ENCODE measurements around the gene NOTCH2. TPM values are rescaled to one million over a fixed set of nuclear protein-coding genes. Genes with fewer than 3 reads are reported as not detected.

The NOTCH2 gene
- total and polyA plus RNA-seq, 2 experiments from 2014 or later: 8.5 to 56.6 TPM

GRCh38 chr1:119893827-119894700 lies 175.4 kb downstream of the NOTCH2 start:
- no peaks in the 10 kb centered on the region for H3K4me1 ChIP-seq (ENCODE audit: insufficient read depth)
- H3K27me3 ChIP-seq (ENCODE audit: insufficient read depth): no peaks in the 10 kb centered on the region; the same call in 1 of the 2 replicates
- no peak overlapping the region for H3K27ac ChIP-seq (ENCODE audit: low read depth)
- Mint-ChIP-seq H3K36me3 (ENCODE audit: low read depth) (no peaks in the 10 kb centered on the region), H3K9me3 (no peaks in the 10 kb centered on the region; the same call in 2 of the 3 replicates), H3K27me3 (ENCODE audit: insufficient read depth, low read depth, poor library complexity) (peaks cover 7% of the 10 kb centered on the region), H3K4me1 (peaks cover 2% of the 10 kb centered on the region; the same call in 1 of the 3 replicates), H3K4me3 (no peak overlapping the region), H3K27ac (no peak overlapping the region)
- no peak overlapping the region for H2AFZ ChIP-seq
- no peaks in the 10 kb centered on the region for H3K79me2 ChIP-seq (replicated peaks; ENCODE audit: insufficient read depth)
- no peaks in the 10 kb centered on the region for H3K36me3 ChIP-seq (ENCODE audit: insufficient read depth)
- no peak overlapping the region for H3K4me2 ChIP-seq
- DNase-seq (ENCODE audit: low spot score): no peak
- no peak for ATAC-seq
- no peaks in the 10 kb centered on the region for H3F3A ChIP-seq (replicated peaks; ENCODE audit: low read depth)
- H4K20me1 ChIP-seq (replicated peaks; ENCODE audit: insufficient read depth): no peaks in the 10 kb centered on the region
- no peak overlapping the region for H3K4me3 ChIP-seq
- no peaks in the 10 kb centered on the region for H3K9me2 ChIP-seq (ENCODE audit: insufficient read depth)
- TF ChIP-seq, protein P1, sequence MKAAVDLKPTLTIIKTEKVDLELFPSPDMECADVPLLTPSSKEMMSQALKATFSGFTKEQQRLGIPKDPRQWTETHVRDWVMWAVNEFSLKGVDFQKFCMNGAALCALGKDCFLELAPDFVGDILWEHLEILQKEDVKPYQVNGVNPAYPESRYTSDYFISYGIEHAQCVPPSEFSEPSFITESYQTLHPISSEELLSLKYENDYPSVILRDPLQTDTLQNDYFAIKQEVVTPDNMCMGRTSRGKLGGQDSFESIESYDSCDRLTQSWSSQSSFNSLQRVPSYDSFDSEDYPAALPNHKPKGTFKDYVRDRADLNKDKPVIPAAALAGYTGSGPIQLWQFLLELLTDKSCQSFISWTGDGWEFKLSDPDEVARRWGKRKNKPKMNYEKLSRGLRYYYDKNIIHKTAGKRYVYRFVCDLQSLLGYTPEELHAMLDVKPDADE (IDR thresholded peaks at IDR 0.05): no peak
- no peak for TF ChIP-seq CTCF (conservative IDR thresholded peaks at IDR 0.05; ENCODE audit: low read depth in 2 of 2)

DNA sequence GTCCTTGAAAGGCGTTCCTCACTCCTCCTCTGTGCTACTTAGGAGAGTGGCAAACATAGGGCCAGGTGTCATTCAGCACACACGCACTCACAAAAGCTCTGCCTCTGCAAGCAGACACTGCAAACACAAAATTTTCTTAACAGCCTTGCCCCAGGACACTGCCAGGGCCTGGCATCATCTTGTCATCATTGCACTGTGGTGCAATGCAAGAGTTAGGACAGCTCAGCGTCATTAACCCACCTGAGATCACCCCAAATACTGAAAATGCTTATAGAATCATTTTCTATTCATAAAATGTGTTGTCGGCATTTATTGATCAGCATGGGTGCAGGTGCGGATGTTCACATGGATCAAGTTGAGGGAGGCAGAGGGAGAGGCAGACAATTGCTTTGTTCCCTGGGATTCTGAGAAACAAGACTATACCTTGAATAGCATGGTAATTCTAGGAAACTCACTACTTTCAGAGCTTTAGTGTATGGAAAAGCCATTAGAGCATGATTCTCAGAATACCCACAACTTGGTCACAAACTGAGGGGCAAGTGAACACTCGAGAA lies 176.1 kb downstream of the NOTCH2 start:
- Histone ChIP-seq H3K27me3 (ENCODE audit: insufficient read depth) (no peaks in the 10 kb centered on the region; the same call in 1 of the 2 replicates), H3F3A (replicated peaks; ENCODE audit: low read depth) (no peaks in the 10 kb centered on the region), H3K4me1 (ENCODE audit: insufficient read depth) (no peaks in the 10 kb centered on the region), H2AFZ (no peak overlapping the region), H3K9me2 (ENCODE audit: insufficient read depth) (no peaks in the 10 kb centered on the region), H4K20me1 (replicated peaks; ENCODE audit: insufficient read depth) (no peaks in the 10 kb centered on the region), H3K4me3 (no peak overlapping the region), H3K36me3 (ENCODE audit: insufficient read depth) (no peaks in the 10 kb centered on the region), H3K4me2 (no peak overlapping the region), H3K79me2 (replicated peaks; ENCODE audit: insufficient read depth) (no peaks in the 10 kb centered on the region), H3K27ac (ENCODE audit: low read depth) (no peak overlapping the region)
- Mint-ChIP-seq H3K36me3 (ENCODE audit: low read depth) (no peaks in the 10 kb centered on the region), H3K9me3 (no peaks in the 10 kb centered on the region; the same call in 2 of the 3 replicates), H3K27me3 (ENCODE audit: insufficient read depth, low read depth, poor library complexity) (peaks cover 7% of the 10 kb centered on the region), H3K4me3 (no peak overlapping the region), H3K27ac (no peak overlapping the region), H3K4me1 (peaks cover 2% of the 10 kb centered on the region; the same call in 1 of the 3 replicates)
- no peak for DNase-seq (ENCODE audit: low spot score)
- no peak for ATAC-seq
- TF ChIP-seq, protein P2, sequence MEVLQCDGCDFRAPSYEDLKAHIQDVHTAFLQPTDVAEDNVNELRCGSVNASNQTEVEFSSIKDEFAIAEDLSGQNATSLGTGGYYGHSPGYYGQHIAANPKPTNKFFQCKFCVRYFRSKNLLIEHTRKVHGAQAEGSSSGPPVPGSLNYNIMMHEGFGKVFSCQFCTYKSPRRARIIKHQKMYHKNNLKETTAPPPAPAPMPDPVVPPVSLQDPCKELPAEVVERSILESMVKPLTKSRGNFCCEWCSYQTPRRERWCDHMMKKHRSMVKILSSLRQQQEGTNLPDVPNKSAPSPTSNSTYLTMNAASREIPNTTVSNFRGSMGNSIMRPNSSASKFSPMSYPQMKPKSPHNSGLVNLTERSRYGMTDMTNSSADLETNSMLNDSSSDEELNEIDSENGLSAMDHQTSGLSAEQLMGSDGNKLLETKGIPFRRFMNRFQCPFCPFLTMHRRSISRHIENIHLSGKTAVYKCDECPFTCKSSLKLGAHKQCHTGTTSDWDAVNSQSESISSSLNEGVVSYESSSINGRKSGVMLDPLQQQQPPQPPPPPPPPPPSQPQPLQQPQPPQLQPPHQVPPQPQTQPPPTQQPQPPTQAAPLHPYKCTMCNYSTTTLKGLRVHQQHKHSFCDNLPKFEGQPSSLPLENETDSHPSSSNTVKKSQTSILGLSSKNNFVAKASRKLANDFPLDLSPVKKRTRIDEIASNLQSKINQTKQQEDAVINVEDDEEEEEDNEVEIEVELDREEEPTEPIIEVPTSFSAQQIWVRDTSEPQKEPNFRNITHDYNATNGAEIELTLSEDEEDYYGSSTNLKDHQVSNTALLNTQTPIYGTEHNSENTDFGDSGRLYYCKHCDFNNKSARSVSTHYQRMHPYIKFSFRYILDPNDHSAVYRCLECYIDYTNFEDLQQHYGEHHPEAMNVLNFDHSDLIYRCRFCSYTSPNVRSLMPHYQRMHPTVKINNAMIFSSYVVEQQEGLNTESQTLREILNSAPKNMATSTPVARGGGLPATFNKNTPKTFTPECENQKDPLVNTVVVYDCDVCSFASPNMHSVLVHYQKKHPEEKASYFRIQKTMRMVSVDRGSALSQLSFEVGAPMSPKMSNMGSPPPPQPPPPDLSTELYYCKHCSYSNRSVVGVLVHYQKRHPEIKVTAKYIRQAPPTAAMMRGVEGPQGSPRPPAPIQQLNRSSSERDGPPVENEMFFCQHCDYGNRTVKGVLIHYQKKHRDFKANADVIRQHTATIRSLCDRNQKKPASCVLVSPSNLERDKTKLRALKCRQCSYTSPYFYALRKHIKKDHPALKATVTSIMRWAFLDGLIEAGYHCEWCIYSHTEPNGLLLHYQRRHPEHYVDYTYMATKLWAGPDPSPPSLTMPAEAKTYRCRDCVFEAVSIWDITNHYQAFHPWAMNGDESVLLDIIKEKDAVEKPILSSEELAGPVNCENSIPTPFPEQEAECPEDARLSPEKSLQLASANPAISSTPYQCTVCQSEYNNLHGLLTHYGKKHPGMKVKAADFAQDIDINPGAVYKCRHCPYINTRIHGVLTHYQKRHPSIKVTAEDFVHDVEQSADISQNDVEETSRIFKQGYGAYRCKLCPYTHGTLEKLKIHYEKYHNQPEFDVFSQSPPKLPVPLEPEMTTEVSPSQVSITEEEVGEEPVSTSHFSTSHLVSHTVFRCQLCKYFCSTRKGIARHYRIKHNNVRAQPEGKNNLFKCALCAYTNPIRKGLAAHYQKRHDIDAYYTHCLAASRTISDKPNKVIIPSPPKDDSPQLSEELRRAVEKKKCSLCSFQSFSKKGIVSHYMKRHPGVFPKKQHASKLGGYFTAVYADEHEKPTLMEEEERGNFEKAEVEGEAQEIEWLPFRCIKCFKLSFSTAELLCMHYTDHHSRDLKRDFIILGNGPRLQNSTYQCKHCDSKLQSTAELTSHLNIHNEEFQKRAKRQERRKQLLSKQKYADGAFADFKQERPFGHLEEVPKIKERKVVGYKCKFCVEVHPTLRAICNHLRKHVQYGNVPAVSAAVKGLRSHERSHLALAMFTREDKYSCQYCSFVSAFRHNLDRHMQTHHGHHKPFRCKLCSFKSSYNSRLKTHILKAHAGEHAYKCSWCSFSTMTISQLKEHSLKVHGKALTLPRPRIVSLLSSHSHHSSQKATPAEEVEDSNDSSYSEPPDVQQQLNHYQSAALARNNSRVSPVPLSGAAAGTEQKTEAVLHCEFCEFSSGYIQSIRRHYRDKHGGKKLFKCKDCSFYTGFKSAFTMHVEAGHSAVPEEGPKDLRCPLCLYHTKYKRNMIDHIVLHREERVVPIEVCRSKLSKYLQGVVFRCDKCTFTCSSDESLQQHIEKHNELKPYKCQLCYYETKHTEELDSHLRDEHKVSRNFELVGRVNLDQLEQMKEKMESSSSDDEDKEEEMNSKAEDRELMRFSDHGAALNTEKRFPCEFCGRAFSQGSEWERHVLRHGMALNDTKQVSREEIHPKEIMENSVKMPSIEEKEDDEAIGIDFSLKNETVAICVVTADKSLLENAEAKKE (CRISPR knock-in tag; IDR thresholded peaks at IDR 0.05): no peak

All from GM23338 (cell line).